Gastroesophageal sphincter (tissue), 3 donors: ENCODE results near the gene UBLCP1.

Source experiments
- EP300 ChIP-seq: sonication (generic); formaldehyde crosslinking; IDR thresholded peaks from one replicate; pipeline ENCODE4 v1.6.1; 2017; ENCODE audit warnings: antibody characterized with exemption, mild to moderate bottlenecking
- POLR2A ChIP-seq, 2 donors: fragments of 450-650 bp; IDR thresholded peaks; one replicate each; pipeline ENCODE4 v1.6.1; 2017; ENCODE audit warnings: antibody characterized with exemption in 2 of 2, mild to moderate bottlenecking in 2 of 2, moderate library complexity in 1 of 2
- POLR2AphosphoS5 ChIP-seq: sonication (generic); formaldehyde crosslinking; IDR thresholded peaks from one replicate; pipeline ENCODE4 v1.6.1; 2017; ENCODE audit warnings: antibody characterized with exemption
- TF ChIP-seq, protein P1 (sequence below), 4 experiments: fragments of 200-600 bp in 2 of 4; fragments of 450-650 bp in 2 of 4; sonication (generic) in 1 of 4; IDR thresholded peaks; one replicate each; pipeline ENCODE4 v1.5.1; 2017 to 2019; ENCODE audit warnings: antibody characterized with exemption in 4 of 4, mild to moderate bottlenecking in 2 of 4, moderate library complexity in 2 of 4

DNA sequence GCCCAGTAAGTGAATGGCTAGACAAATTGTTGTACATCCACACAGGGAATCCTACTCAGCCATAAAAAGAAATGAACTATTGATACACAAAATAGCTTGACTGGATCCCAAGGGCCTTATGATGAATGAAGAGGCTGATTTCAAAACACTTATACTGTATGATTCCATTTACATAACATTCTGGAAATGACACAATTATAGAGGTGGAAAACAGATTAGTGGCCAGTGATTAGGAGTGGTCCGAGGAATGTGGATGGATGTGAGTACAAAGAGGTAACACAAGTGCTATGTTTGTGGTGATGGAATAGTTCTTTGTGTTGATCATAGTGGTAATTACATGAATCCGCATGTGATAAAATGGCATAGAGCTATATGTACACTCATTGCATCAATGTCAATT lies 4.7 kb upstream of the UBLCP1 start:
- TF ChIP-seq, protein P1, sequence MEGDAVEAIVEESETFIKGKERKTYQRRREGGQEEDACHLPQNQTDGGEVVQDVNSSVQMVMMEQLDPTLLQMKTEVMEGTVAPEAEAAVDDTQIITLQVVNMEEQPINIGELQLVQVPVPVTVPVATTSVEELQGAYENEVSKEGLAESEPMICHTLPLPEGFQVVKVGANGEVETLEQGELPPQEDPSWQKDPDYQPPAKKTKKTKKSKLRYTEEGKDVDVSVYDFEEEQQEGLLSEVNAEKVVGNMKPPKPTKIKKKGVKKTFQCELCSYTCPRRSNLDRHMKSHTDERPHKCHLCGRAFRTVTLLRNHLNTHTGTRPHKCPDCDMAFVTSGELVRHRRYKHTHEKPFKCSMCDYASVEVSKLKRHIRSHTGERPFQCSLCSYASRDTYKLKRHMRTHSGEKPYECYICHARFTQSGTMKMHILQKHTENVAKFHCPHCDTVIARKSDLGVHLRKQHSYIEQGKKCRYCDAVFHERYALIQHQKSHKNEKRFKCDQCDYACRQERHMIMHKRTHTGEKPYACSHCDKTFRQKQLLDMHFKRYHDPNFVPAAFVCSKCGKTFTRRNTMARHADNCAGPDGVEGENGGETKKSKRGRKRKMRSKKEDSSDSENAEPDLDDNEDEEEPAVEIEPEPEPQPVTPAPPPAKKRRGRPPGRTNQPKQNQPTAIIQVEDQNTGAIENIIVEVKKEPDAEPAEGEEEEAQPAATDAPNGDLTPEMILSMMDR (IDR thresholded peaks at IDR 0.05), result no peak
- TF ChIP-seq POLR2A (IDR thresholded peaks at IDR 0.05), result no peak
- TF ChIP-seq EP300, result no peak
- no peak for TF ChIP-seq POLR2AphosphoS5
